HG02981 (cell line): ENCODE data around the gene TMEM198.

Experiments
- ATAC-seq: cut with Tn5 transposase; IDR thresholded peaks from one replicate; pipeline ENCODE4 v1.9.1; 2021; ENCODE audit warnings: mild to moderate bottlenecking, moderate library complexity; ENCODE audit not compliant: unreplicated experiment

The TMEM198 gene

DNA sequence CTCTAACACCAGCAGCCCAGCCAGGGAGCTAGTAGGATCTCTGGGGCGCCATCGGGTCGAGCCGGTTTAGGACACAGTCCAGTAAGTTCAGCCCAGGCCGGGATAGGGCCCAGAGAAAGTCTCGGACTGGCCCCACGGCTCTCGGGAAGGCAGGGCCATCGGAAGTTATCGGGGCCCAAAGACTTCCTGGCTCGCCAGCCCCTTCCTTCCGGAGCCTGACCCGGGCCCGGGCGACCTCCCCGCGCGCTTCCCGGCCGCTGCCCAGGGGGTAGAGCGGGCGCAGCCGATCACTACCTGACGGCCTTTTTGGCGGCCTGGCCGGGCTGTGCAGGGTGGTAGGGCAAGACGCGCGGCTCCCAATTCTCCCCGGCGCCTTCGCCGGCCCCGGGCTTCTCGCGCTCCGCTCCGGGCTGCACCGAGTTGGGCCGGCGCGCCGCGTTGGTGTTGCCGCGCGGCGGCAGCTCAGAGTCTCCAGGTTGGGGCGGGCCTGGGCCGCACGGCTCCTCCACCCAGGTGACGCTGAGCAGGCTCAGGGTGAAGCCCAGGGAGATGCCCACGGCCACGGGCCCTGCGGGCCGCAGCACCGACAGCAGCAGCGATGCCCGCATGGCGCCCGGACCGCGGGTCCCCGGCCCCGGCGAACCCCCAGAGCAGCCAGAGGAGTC is 765 bp upstream of the TMEM198 start:
- peak; percentile 29 for ATAC-seq

DNA sequence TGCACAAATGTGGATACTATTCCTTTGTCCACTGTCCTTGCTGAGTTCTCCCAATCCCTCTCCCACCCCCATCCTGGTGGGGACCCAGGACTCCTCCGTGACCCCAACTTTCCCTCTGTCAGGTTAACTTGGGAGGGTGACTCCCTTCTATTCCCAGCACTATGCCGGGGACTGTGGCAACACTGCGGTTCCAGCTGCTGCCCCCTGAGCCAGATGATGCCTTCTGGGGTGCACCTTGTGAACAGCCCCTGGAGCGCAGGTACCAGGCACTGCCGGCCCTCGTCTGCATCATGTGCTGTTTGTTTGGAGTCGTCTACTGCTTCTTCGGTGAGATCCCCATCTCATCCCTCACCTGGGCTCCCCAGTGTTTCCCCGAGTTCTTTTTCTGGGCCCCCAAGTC is 739 bp downstream of the TMEM198 start:
- no peak for ATAC-seq

DNA sequence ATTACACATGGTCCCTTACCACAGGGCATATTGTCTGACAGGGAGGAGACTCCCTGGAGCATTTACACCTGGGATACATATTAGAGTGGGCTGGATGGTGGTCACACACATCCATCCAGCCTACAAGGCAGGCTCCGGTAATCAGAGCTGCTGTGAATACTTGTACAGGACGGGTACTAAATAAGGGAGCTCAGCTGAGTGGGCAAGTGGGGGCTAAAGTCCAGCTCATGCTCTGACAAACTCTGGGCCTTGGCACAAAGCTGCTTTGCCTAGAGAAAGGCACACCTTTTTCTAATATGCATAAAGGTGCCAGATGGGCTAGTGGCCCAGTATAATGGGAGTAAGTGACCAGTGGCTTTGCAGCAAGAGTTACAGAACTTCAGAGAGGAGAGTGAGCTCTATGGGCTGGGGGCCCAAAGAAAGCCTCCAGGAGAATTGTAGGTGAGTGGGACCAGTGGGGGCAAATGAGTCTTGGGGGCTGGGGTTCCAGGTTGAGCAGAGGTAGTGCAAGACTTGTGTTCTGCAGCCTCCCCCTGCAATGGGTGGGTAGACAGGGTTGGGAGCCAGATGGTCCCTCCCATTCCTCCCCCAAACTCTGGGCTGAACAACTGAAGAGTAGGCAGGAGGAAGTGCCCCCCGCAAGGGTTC is 1.6 kb downstream of the TMEM198 start:
- no peak for ATAC-seq

DNA sequence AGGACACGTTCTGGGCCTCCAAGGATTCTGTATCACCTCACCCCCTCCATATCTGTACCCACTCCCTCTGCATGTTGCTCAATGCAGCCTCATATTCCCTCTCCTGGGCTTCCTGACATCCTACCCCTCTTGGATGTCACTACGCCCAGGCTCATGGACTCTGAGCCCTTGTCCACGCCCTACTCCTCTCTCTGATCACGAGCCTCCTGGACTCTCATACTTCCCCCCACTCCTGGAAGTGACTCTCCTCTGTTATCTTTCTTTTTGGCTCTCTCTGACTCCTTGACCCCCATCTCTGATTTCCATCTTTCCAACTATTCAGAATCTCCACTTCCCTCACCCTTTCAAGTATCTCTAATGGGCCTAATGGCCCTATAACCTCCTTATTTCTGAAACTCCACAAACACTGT is 2.1 kb downstream of the TMEM198 start:
- ATAC-seq = no peak

DNA sequence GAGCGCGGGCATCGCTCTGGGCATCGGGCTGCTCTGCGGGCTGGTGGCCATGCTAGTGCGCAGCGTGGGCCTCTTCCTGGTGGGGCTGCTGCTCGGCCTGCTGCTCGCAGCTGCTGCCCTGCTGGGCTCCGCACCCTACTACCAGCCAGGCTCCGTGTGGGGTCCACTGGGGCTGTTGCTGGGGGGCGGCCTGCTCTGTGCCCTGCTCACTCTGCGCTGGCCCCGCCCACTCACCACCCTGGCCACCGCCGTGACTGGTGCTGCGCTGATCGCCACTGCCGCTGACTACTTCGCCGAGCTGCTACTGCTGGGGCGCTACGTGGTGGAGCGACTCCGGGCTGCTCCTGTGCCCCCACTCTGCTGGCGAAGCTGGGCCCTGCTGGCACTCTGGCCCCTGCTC is 3.8 kb downstream of the TMEM198 start:
- no peak for ATAC-seq

DNA sequence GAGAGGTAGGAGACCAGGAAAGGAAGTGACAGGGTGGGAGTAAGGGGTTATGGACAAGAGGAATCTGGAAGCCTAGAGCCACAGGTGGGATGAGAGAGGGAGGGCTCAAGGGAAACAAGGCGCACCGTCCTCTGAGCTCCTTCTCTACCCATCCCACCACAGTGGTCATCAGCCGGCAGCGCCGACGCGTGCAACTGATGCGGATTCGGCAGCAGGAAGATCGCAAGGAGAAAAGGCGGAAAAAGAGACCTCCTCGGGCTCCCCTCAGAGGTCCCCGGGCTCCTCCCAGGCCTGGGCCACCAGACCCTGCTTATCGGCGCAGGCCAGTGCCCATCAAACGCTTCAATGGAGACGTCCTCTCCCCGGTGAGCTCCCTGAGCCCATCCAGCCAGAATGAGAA is 5.2 kb downstream of the TMEM198 start:
- ATAC-seq = no peak

DNA sequence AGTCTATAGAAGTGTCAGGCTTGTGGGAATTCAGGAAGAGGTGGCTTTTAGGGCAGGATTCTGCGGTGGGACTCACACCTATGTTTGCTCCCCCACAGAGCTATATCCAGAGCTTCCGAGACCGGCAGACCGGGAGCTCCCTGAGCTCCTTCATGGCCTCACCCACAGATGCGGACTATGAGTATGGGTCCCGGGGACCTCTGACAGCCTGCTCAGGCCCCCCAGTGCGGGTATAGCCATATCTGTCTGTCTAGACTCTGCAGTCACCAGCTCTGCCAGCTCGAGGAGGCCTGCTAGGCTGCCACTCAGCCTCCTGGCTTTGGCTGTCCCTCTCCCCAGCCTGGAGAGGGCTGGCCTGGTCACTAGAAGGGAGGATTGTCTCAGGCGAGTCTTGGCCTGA is 5.8 kb downstream of the TMEM198 start:
- ATAC-seq = no peak

DNA sequence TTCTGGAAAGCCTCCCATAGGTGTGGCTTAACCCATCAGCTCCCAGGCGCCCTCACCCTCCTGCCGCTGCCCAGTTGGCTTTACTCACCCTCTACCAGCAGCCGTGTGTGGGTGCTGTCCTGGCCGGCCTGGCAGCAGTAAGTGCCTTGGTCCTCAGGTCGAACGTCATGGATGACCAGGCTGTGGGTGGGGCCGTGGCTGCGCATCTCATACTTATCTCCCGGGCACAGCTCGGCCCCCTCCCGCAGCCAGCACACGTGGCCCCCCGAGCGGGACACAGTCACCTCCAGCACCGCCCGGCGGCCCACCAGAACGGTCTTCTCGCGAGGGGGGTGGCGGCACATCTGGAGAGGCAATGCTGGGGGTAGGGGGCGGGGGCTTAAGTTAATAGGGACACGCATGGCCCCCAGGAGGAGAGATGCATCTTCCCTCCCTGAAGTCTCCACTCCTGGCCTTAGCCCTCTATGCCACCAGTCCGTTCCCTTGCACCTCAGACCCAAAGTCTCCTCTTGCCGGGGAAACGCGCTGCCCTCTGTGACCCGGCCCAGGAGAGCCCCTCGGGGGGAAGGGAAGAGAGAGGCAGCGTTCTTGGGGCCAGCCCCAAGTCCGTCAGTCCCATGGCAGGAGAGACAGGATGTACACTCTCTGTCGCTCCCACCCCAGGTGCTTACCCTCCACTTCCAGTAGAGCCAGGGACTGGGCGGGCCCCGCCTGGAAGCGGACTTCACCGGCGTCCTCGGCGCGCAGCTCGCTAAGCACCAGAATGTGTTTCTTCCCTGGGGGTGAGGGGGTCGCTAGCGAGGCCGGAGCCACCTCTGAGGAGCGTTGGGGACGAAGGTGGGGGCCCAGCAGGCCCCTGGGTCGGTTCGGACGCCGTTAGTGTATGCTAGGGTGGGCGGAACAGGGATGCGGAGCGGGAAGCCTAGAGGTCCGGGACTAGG is 7.9 kb downstream of the TMEM198 start:
- ATAC-seq = peak; percentile 17

DNA sequence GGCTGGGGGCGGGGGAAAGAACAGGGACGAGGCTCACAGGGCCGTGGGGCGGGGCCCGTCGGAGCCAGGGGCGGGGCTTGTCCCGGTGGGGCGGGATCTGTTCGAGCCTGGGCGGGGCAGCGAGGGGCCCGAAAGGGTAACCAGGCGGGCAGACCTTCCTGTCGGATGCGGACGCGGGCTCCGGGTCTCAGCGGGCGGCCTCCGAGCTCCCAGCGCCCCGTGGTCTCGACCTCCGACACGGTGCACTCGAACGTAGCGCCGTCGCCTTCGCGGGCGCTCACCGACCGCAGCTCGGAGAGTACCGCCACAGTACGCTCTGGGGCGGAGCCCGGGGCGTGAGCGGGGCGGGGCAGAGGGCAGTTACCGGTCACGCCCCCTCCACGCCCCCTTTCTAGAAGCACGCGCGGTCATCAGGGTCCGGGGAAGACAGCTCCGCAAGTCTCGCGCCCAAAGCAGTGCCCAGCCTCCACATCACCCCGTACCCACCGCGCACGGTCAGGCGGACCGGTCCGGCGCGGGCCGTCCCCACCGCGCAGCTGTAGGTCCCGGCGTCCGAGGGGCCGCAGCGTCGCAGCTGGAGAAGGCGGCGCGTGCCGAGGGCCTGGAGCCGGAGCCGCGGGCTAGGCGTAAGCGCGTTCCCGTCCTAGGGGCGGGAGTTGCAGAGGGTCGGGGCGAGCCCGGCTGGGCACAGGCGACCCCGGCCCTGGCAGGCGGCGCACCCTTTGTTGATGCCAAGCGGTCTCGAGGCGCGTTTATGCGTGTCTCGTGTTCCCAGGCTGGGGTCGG is 8.7 kb downstream of the TMEM198 start:
- ATAC-seq = peak; percentile 91

DNA sequence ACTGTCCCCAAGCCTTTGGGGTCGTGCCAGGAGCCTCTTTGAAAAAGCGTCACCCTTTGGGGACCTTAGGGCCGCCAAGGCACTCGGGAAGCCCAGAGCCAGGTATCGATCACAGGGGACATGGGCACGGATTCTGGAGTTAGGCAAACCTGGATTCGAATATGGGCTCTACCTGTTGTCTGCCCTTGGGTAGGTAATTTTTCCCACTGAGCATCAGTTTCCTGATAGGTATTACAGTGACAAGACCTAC is 9.3 kb downstream of the TMEM198 start:
- no peak for ATAC-seq

DNA sequence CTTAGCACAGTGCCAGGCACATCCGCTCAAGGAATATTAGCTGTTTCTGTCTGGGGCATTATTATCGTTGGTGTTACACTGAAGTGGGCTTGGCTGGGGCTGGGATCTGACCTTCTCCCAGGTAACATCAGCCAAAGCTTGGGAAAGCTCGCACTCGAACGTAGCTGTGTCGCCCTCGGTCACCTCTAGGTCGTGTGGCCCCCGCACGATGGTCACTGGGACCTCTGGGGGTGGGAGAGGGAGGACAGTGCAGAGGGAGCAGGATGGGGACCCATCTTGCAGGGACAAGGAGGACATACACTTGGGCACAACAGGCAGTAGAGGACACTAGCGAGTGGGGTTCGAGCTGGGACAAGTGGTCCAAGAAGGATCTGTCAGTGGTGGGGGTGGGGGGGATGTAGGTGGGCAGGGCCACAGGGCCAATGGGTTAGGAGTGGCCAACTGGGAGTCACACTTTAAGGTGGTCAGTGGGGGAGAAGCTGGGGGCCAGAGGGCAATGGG is 9.7 kb downstream of the TMEM198 start:
- ATAC-seq = no peak

DNA sequence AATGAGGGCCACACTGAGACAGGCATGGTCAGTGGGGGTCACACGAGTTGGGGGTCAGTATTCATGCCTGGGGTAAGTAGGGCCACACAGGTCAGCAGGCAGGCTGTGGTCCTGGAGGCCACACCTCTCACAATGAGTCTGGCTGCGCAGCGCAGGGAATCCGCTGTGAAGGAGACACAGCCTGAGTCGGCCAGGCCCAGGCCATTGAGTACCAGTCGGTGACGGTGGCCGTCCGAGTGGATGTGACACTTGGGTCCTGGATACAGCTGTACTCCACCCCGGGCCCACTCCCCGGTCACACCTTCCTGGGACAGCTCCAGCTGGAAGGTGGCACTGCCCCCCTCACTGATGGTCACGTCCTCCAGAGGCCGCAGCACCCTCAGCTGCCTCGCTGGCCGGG is 10.5 kb downstream of the TMEM198 start:
- no peak for ATAC-seq

DNA sequence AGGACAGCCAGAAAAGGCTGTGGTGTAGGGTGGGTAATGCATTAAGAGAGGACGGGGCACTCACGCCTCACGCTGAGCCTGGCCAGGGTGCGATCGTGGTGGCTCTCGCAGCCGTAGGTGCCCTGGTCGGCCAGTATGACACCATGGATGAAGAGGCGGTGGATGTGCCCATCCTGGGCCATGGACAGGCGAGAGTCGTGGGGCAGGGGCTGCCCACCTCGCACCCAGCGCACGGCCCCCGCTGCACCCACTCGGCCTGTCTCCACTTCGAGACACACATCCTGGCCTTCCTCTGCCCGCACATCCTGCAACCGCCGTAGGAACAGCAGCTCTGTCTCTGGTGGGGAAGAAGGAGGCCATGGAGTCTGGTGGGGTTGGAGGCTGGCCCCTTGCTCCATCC is 12.1 kb downstream of the TMEM198 start:
- no peak for ATAC-seq

DNA sequence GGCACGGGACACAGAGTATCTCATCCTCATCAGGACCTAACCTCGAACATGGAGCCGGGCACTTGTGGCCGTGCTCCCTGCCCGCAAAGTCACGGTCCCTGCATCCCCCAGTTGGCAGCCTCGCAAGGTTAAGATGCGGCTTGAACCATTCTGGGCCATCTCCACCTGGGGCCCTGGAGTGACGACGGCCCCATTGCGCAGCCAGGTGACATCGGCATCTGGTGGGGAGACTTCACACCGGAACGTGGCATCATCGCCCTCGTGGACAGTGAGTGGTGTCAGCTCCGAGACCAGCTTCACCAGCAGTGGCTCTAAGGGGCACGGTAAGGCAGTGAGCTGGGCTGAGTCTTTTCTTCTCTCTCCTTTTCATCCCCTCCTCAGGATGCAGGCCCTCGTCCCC is 12.6 kb downstream of the TMEM198 start:
- no peak for ATAC-seq

DNA sequence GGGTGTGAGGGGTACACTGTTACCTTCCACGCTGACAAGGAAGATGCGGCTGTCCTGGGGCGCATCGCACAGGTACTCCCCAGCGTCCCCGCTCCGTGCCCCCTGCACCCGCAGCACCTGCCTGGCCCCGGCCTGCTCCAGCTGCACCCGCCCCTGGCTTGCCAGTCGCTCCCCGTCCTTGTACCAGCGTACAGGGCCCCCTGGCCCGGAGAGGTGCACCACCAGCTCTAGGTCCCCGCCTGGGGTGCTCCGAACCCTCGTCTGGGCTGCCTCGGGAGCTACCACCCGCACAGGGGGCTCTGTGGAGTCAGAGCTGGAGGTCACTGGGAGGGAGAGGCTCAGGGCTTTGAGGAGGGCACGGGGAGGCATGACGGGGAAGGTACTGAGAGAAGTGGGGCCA is 13.5 kb downstream of the TMEM198 start:
- no peak for ATAC-seq

DNA sequence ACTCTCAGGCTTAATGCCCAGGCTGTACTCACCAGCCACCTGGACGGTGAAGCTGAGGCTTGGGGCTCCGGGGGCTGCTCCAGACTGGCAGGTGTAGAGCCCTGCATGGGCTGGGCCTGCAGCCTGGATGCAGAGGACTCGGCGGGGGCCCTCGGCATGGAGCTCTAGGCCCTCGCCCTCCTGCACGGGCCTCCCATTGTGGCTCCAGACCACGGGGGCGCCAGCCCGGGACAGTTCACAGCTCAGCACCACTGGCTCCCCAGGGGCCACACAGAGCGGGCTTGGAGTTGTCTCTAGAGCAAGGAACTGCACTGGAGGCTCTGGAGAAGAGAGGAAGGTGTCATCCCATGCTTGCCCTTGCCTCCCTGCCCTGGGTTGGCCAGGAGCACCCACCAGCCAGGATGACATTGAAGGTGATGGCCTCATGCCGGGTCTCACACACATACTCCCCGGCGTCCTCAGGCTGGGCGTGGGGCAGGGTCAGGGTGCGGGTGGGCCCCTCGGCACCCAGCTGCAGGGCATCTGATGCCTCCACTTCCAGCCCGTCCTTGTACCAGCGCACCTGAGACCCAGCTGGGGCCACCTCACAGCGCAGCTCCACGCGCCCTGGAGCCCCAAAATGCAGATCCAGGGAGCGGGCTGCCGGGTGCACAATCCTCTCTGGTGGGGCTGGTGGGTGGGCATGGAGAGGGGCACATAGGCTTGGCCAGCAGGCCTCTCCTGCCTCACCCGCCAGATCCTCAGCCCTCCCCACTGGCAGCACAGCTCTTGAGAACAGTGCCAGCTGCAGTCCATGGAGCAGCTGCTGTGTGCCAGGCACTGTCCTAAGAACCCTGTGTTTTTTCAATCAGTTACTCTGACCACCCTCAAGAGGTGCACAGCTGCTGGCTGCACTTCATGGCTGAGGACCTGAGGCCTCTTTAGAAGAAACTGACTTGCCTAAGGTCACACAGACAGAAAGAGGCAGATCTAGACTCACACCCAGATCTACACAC is 14.3 kb downstream of the TMEM198 start:
- ATAC-seq = no peak

DNA sequence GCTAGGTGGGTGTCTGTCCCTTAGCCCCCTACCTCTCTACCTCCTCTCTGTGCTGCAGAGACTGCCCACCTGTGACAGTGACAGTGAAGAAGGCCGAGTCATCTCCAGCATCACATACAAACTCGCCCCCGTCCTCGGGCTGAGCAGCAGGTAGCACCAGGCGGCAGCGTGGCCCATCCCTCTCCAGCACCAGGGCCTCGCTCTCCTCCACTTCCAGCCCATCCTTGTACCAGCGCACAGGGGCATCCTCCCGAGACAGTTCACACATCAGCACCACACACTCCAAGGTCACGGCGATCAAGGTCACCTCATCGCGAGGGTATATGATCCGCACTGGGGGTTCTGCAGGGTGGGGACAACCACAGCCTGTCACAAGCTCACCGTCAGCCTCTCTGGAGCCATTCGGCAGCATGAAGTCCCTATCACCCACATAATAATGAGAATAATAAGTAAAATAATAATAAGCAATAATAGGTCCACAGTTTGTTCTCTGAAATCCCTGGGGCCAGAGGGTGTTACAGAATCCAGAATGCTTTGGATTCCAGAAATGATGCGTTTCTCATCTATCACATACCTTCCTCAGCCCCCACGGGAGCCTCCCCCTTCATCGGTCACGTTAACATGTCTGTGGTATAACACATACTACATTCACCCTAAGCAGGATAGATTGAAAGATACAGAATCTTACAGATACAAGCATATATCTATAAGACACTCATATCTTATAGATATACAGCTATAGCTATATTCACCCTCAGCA is 15.5 kb downstream of the TMEM198 start:
- no peak for ATAC-seq

DNA sequence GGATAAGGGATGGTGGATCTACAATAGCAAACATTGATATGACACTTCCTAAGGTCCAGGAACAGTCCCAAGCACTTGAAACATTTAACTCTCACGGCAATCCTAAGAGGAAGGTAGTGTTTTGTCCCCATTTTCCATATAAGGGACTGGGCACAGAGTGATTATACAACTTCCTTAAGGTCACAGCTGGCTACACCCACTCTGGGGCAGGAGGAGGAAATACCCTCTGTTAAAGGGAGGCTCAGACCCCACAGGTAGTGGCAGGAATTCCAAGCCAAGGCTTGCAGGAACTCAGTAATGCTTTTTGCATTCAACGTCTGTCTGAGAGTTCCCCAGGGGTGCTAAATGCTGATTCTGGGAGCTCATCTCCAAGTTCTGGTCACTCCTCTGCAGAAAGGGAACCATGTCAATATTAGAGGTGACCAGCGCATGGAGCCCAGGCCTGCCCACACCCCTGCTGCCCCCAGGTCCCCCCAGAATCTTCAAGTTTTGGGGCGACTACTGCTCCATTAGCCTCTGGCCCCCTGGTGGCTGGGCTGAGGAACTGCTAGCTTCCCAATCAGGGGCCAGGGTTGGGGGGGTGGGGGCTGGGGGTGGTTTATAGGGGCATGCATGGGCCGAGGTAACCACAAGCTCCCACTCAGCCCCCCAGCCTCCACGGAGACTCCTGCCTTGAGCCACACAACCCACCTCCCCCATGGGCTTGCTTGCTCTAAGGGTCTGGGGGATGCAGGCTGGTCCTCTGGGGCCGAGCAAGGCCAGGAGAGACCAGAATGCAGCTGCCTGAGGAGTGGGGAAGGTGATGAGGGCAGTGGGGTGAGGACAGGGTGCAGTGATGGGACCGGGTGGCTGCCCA is 16.4 kb downstream of the TMEM198 start:
- ATAC-seq = no peak

DNA sequence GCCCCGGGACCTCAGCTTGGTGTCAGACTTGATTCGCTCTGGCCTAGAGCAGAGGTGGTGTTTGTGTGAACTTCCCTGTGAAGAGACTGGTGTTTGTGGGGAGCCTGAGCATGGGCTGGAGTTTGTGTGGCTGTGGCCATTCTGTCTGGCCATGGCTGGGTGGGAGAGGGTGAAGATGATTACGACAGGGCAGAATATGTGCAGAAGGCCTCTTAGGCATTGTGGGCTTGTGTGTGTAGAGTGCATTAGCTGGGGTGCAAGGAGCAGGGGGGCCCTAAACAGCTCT is 17.0 kb downstream of the TMEM198 start:
- ATAC-seq = no peak
